ENCODE measurements around the gene BAIAP2L1. TPM values are rescaled to one million over a fixed set of nuclear protein-coding genes. Genes with fewer than 3 reads are reported as not detected.

Gene BAIAP2L1
- total and polyA plus RNA-seq, 9 of the 15 experiments (the other 6 are each of a cell fraction or from before 2014, with no cell fraction given), result 4.2 to 29.8 (median 15.5) TPM

DNA sequence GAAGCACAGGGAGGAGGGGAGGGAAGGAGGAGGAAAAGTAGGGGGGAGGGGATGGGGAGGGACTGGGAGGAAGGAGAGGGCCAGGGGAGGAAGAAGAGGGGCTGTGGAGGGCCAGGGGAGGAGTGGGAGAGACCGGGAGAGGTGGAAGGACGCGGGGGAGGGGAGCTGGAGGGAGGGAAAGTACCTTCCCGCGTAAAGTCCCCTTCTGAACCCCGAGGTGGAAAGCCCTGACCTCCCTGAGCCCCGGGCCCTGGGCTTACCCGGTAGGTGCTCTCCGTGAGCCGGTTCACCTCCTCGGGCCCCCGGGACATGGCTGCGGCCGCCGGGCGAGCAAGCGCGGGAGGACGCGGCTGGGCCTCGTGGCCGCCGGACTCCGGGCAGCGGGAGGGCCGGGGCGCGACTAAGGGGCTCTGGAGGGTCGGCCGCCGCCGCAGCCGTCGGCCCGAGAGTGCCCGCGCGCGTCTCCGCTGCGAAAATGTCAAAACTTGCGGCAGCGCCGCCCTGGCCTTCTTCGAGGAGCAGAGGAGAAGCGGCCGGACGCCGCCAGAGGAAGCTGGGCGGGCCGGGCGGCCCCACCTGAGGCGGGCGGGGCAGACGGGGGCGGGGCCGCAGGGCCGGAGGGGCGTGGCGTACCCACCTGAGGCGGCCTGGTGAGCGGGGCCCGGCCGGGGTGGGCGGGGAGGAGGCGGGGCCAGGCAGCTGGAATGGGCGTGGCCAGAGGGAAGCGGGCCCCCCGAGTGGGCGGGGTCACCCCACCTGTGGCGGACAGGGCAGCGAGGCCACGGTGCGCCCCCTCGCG lies at the start of gene BAIAP2L1 (continued):
- no peak for TF ChIP-seq ZFP1 (CRISPR knock-in tag; IDR thresholded peaks at IDR 0.05)
- TF ChIP-seq GTF2F1 (IDR thresholded peaks at IDR 0.05; ENCODE audit: low read depth, low read length), result no peak
- no peak for TF ChIP-seq RHOXF2B (CRISPR knock-in tag; conservative IDR thresholded peaks at IDR 0.05)
- TF ChIP-seq MTF1 (CRISPR knock-in tag; IDR thresholded peaks at IDR 0.05; ENCODE audit: borderline replicate concordance), result no peak
- no peak for TF ChIP-seq PTBP1 (IDR thresholded peaks at IDR 0.05; ENCODE audit: low read depth, low read length)
- TF ChIP-seq POLR2G (IDR thresholded peaks at IDR 0.05; ENCODE audit: low read depth, low read length), result peak; percentile 92
- TF ChIP-seq ZNF699 (CRISPR knock-in tag; IDR thresholded peaks at IDR 0.05; ENCODE audit: insufficient replicate concordance), result no peak
- peak in 1 of 2 experiments; percentile 61; a peak in 1 of 4 replicates for TF ChIP-seq FOXA3 (CRISPR knock-in tag; conservative IDR thresholded peaks at IDR 0.05 in 1 of 2, IDR thresholded peaks at IDR 0.05 in 1 of 2)
- no peak for TF ChIP-seq PML (IDR thresholded peaks at IDR 0.05; ENCODE audit: low read length)
- no peak for TF ChIP-seq ZNF354B (CRISPR knock-in tag; IDR thresholded peaks at IDR 0.05)
- TF ChIP-seq FOXP1 (CRISPR knock-in tag; IDR thresholded peaks at IDR 0.05), result peak; percentile 57; the same call in 1 of the 2 replicates
- peak; percentile 87 for TF ChIP-seq ZNF431 (CRISPR knock-in tag; IDR thresholded peaks at IDR 0.05)
- TF ChIP-seq, protein P1, sequence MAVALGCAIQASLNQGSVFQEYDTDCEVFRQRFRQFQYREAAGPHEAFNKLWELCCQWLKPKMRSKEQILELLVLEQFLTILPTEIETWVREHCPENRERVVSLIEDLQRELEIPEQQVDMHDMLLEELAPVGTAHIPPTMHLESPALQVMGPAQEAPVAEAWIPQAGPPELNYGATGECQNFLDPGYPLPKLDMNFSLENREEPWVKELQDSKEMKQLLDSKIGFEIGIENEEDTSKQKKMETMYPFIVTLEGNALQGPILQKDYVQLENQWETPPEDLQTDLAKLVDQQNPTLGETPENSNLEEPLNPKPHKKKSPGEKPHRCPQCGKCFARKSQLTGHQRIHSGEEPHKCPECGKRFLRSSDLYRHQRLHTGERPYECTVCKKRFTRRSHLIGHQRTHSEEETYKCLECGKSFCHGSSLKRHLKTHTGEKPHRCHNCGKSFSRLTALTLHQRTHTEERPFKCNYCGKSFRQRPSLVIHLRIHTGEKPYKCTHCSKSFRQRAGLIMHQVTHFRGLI (CRISPR knock-in tag; IDR thresholded peaks at IDR 0.05), result no peak
- no peak for TF ChIP-seq BCOR (IDR thresholded peaks at IDR 0.05)
- no peak for TF ChIP-seq MCM3 (IDR thresholded peaks at IDR 0.05)
- TF ChIP-seq, protein P2, sequence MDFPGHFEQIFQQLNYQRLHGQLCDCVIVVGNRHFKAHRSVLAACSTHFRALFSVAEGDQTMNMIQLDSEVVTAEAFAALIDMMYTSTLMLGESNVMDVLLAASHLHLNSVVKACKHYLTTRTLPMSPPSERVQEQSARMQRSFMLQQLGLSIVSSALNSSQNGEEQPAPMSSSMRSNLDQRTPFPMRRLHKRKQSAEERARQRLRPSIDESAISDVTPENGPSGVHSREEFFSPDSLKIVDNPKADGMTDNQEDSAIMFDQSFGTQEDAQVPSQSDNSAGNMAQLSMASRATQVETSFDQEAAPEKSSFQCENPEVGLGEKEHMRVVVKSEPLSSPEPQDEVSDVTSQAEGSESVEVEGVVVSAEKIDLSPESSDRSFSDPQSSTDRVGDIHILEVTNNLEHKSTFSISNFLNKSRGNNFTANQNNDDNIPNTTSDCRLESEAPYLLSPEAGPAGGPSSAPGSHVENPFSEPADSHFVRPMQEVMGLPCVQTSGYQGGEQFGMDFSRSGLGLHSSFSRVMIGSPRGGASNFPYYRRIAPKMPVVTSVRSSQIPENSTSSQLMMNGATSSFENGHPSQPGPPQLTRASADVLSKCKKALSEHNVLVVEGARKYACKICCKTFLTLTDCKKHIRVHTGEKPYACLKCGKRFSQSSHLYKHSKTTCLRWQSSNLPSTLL (IDR thresholded peaks at IDR 0.05), result no peak
- TF ChIP-seq, protein P3, sequence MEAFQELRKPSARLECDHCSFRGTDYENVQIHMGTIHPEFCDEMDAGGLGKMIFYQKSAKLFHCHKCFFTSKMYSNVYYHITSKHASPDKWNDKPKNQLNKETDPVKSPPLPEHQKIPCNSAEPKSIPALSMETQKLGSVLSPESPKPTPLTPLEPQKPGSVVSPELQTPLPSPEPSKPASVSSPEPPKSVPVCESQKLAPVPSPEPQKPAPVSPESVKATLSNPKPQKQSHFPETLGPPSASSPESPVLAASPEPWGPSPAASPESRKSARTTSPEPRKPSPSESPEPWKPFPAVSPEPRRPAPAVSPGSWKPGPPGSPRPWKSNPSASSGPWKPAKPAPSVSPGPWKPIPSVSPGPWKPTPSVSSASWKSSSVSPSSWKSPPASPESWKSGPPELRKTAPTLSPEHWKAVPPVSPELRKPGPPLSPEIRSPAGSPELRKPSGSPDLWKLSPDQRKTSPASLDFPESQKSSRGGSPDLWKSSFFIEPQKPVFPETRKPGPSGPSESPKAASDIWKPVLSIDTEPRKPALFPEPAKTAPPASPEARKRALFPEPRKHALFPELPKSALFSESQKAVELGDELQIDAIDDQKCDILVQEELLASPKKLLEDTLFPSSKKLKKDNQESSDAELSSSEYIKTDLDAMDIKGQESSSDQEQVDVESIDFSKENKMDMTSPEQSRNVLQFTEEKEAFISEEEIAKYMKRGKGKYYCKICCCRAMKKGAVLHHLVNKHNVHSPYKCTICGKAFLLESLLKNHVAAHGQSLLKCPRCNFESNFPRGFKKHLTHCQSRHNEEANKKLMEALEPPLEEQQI (IDR thresholded peaks at IDR 0.05), result no peak
- no peak for TF ChIP-seq ZNF212 (CRISPR knock-in tag; IDR thresholded peaks at IDR 0.05)
- peak; percentile 64; the same call in 1 of the 2 replicates for TF ChIP-seq MTA3 (IDR thresholded peaks at IDR 0.05; ENCODE audit: borderline replicate concordance)
- TF ChIP-seq ZNF589 (CRISPR knock-in tag; IDR thresholded peaks at IDR 0.05; ENCODE audit: low read depth), result no peak; the same call in 1 of the 2 replicates
- no peak for TF ChIP-seq KLF1 (tag; IDR thresholded peaks at IDR 0.05)
